GM12865 (cell line): ENCODE data around the gene CCL26.

ENCODE experiments used
- DNase-seq: peaks from one replicate; pipeline ENCODE4 v3.0.0; 2010; ENCODE audit warnings: low read depth
- H3K4me3 ChIP-seq: 2 replicates; pipeline ENCODE4 v1.5.1; 2011; ENCODE audit warnings: mild to moderate bottlenecking, low read depth, low read length, control low read depth
- TF ChIP-seq, protein P1 (sequence below): IDR thresholded peaks from 2 replicates; pipeline ENCODE4 v1.5.1; 2011; ENCODE audit warnings: low read length, control low read depth, low read depth, inconsistent platforms; ENCODE audit not compliant: insufficient read depth; ENCODE audit errors: missing control alignments

Gene CCL26, protein sequence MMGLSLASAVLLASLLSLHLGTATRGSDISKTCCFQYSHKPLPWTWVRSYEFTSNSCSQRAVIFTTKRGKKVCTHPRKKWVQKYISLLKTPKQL

DNA sequence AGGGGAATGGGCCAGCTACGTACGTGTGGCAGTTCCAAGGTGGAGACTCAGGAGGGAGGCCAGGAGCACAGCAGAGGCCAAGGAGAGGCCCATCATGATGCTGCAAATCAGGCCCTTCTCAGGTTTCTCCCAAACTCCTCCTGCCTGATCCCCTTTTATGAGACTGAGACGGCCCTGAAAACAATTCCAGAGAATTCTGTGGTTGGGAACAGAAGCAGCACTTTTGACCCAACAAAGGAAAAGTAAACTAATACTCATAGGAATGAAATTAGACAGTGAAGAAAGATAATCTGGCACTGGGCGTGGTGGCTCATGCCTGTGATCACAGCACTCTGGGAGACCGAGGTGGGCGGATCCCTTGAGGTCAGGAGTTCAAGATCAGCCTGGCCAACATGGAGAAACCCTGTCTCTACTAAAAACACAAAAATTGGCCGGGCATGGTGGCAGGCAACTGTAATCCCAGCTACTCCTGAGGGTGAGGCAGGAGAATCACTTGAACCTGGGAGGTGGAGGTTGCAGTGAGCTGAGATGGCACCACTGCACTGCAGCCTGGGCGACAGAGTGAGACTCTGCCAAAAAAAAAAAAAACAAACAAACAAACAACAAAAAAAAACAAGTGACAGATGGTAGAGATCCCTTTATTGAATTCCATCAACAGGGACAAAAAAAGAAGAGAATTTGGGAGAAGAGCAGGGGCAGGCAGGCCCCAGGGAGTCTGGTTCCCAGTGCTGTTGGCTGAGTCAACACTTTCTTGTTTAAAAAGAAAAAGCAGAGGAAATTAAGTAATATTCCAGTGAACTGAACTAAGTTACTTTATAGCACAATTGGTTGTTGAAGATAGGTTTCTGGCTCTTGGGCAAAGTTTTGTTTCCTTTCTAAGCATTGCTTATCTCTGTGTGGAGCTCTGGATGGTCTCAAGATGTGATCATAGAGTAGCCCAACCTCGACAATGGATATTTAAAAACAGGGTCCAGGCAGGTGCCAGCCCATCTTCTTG lies at the start of gene CCL26:
CCL26 (minus strand) TSS at position 131 of the 997 bp plus-strand sequence; CDS start at position 96, 35 bp downstream.
- no peak within 1 kb of the TSS for H3K4me3 ChIP-seq
- no peak for DNase-seq
- TF ChIP-seq, protein P1, sequence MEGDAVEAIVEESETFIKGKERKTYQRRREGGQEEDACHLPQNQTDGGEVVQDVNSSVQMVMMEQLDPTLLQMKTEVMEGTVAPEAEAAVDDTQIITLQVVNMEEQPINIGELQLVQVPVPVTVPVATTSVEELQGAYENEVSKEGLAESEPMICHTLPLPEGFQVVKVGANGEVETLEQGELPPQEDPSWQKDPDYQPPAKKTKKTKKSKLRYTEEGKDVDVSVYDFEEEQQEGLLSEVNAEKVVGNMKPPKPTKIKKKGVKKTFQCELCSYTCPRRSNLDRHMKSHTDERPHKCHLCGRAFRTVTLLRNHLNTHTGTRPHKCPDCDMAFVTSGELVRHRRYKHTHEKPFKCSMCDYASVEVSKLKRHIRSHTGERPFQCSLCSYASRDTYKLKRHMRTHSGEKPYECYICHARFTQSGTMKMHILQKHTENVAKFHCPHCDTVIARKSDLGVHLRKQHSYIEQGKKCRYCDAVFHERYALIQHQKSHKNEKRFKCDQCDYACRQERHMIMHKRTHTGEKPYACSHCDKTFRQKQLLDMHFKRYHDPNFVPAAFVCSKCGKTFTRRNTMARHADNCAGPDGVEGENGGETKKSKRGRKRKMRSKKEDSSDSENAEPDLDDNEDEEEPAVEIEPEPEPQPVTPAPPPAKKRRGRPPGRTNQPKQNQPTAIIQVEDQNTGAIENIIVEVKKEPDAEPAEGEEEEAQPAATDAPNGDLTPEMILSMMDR, result no peak

DNA sequence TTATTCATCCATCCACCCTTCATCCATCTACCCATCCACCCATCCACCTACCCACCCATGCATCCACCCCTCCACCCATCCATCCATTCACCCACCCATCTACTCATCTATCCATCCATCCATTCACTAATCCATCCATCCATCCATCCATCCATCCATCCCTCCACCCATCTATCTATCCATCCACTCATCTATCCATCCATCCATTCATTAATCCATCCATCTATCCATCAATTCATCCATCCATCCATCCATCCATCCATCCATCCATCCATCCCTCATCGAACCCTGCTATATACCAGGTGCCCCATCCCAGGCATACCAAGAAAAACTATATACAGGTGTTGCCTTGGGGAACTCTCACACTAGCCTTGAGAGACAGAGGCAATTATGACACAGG lies 48.7 kb upstream of the CCL26 start:
- DNase-seq, result no peak
- H3K4me3 ChIP-seq, result no peak overlapping the region
- TF ChIP-seq, protein P1, result no peak

DNA sequence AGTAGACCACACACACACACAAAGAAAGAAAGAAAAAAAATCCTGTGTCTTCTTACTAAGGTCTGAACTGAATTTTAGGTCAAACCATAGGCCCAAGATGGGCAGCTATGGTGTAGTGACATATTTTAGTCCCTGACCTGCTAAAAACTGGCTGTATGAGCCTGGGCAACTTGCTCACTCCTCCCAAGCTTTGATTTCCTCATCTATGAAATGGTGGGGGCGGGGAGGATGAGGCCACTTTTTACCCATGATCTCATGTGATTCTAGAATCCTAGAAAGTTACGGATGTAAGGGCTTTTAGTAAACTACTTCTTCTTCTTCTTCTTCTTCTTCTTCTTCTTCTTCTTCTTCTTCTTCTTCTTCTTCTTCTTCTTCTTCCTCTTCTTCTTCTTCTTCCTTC lies 47.7 kb upstream of the CCL26 start:
- no peak overlapping the region for H3K4me3 ChIP-seq
- TF ChIP-seq, protein P1, result no peak
- no peak for DNase-seq

DNA sequence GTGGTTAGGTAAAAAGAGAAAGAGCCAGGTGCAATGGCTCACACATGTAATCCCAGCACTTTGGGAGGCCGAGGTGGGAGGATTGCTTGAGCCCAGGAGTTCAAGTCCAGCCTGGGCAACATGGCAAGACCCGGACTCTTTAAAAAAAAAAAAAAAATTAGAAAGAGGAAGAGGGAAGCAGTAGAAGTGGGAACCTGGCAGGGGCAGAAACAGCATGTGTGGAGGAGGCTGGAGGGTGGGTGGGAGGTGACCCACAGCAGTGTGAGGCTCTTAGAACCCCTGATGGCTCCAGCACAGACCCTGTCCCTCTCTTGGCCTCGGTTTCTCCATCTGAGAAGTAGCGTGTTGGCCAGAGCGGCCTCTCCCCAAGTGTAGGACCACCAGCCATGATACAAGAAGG lies 46.5 kb upstream of the CCL26 start:
- no peak overlapping the region for H3K4me3 ChIP-seq
- no peak for DNase-seq
- TF ChIP-seq, protein P1, result no peak

DNA sequence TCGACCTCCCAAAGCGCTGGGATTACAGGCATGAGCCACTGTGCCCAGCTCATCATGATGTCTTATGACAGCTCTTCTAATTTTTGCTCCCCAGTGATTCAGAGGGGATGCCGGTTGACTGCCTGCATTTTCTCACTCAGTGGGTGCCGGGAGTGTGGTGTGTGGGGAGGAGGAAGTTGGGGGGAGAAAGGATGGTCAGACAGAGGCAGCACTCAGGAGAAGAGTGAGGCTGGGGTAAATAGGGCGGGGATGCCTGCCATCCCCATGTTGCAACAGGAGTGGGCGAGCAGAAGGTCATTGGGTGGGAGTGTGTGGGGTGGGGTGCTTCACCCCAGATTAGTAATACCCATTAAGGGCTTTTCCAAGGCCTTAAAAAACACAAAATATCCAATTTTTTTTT lies 45.1 kb upstream of the CCL26 start:
- TF ChIP-seq, protein P1, result no peak
- no peak overlapping the region for H3K4me3 ChIP-seq
- DNase-seq, result no peak

DNA sequence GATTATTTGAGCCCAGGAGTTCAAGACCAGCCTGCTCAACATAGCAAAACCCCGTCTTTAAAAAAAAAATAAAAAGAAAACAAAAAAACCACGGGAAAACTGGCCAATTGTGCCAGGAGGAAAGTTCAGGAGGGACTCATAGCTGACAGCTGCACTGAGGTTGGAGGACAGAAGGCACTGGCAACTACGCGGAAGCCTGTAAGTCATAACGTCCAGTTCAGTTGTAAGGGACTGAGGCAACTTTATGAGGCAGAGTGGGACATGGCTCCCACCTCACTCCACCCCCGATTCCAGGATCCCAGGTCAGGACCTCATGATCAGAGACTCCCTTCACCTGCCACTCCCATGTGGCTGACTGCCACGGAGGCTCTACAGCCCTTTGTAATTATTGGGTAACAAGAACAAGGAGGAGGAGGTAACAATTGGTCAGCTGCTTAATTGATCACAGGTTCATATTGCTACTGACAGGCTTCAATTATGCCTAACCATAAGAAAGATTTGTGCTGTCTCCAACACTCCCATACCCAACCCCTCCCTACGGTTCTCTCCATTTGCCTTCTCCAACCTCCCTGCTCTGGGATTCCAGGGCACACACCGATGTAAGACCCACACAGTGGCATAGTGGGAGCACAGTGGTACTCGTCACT lies 43.5 kb upstream of the CCL26 start:
- no peak for DNase-seq
- H3K4me3 ChIP-seq, result no peak overlapping the region
- TF ChIP-seq, protein P1, result no peak
